Heart right ventricle (tissue), 16 donors: ENCODE data around the gene SPNS2. TPM values are rescaled to one million over a fixed set of nuclear protein-coding genes. Genes with fewer than 3 reads are reported as not detected.

Experiments
- ATAC-seq, 8 donors: fragments of 200-7000 bp; cut with Tn5 transposase; one replicate each; pipeline ENCODE4 v1.9.1; 2020; ENCODE audit warnings: mild to moderate bottlenecking in 8 of 8, moderate library complexity in 8 of 8, moderate number of reproducible peaks in 1 of 8
- DNase-seq, 2 donors: peaks; one replicate each; pipeline ENCODE4 v3.0.0-alpha.2; 2020
- H3K27ac ChIP-seq, 10 donors: fragments of 200-600 bp; sonication (generic) in 2 of 10; one replicate each; pipeline versions ENCODE4 v1.5.0 to v1.8.0; 2020 to 2022; ENCODE audit warnings: mild to moderate bottlenecking in 3 of 10
- H3K27me3 ChIP-seq, 7 donors: fragments of 200-600 bp; one replicate each; pipeline ENCODE4 v1.8.0; 2021 to 2022; ENCODE audit warnings: mild to moderate bottlenecking in 2 of 7
- H3K36me3 ChIP-seq, 9 donors: fragments of 200-600 bp; sonication (generic) in 1 of 9; one replicate each; pipeline versions ENCODE4 v1.5.0 to v1.8.0; 2020 to 2022; ENCODE audit warnings: mild to moderate bottlenecking in 2 of 9
- H3K4me1 ChIP-seq, 9 donors: fragments of 200-600 bp; sonication (generic) in 1 of 9; one replicate each; pipeline versions ENCODE4 v1.5.0 to v1.8.0; 2020 to 2022; ENCODE audit warnings: mild to moderate bottlenecking in 4 of 9
- H3K4me3 ChIP-seq, 10 donors: fragments of 200-600 bp; sonication (generic) in 2 of 10; one replicate each; pipeline versions ENCODE4 v1.5.0 to v1.8.0; 2020 to 2022; ENCODE audit warnings: mild to moderate bottlenecking in 7 of 10, moderate library complexity in 2 of 10
- H3K9me3 ChIP-seq, 11 donors: fragments of 200-600 bp in 10 of 11; sonication (generic) in 2 of 11; one replicate each; pipeline versions ENCODE4 v1.5.0 to v1.8.0; 2013 to 2022; ENCODE audit warnings: mild to moderate bottlenecking in 2 of 11, control low read depth in 1 of 11, moderate library complexity in 1 of 11
- WGBS, 2 donors: extraction: QIAGEN DNeasy Blood & Tissue Kit; methylation state at CpG; one replicate each; pipeline ENCODE4 v1.1.7; 2013; ENCODE audit warnings: inconsistent platforms in 1 of 2; 5-methylcytosine and 5-hydroxymethylcytosine counted together
- intact Hi-C, 10 donors: fragments of 100-400 bp; cut with DNase I; formaldehyde crosslinking; loops; one replicate each; pipeline versions ENCODE4 v1.11.1 to v1.14.2; 2022
- polyA plus RNA-seq, 2 donors: library from polyadenylated mRNA; stranded (reverse); fragments of 200-250 nt; gene quantifications; one replicate each; pipeline ENCODE4 v1.2.3, GENCODE V29; 2013
- total RNA-seq, 10 donors: library from RNA; stranded (reverse); fragmentation: NEBNext Ultra II Directional in 3 of 10; extraction: Animal tissue kit (Norgen Biotek cat#: 25700) in 3 of 10; gene quantifications; one replicate each; pipeline versions ENCODE4 v1.2.1 to v1.2.4, GENCODE V29; 2021 to 2023
- TF ChIP-seq, protein P1 (sequence below), 9 donors: fragments of 200-600 bp; sonication (generic) in 2 of 9; IDR thresholded peaks; one replicate each; pipeline versions ENCODE4 v1.5.0 to v1.8.0; 2021 to 2022; ENCODE audit warnings: antibody characterized with exemption in 9 of 9, mild to moderate bottlenecking in 5 of 9, moderate library complexity in 1 of 9
- donor health status: Arrhythmogenic right ventricular cardiomyopathy.
- donor health status: ischemic (EF 13 %, LVEDD 7.1; RV severe dilation, severe dysfunction).
- donor health status: healthy with polysubstance abuse.
- donor health status: DM: no; HTN: yes; CAD: no.
- donor health status: DM: no; HTN: no; CAD: no.
- donor health status: ischemic (EF 25% LVEDD 6.9; RV normal size, moderate dysfunction).
- donor health status: ischemic (EF 25% LVEDD 5.7; RV mildly dilated, moderate dysfunction).
- donor health status: healthy.
- donor health status: DM: yes; HTN: yes; CAD: no.
- donor health status: Ischemic cardiomyopathy.
- donor health status: ischemic (EF 35%, LVEDD 5.7; RV mildly dilated, moderate dysfunction).
- donor health status: nonischemic (EF 11% LVEDD 7.7; RV severe dilation, severe dysfunction).
- donor health status: DM: yes; HTN: yes; CAD: no.
- donor health status: PGD.
- donor health status: ischemic (EF 29% LVEDD 5.4; RV normal size, mild dysfunction).
- donor health status: nonischemic (EF 23%, LVEDD 6.1; RV moderate dilation, normal function).

The SPNS2 gene
- total and polyA plus RNA-seq, 12 donors: 4.5 to 27.7 (median 9.8) TPM

- peaks cover 0 to 4% (median 0%) of the 10 kb centered on the region in 9 donors for H3K36me3 ChIP-seq
- DNase-seq (peak; percentile 56 to 72), ATAC-seq (peak; percentile 35 to 79 (median 66))
- peak overlapping the region; percentile 48 to 88 (median 78) for H3K27ac ChIP-seq
- no peaks in the 10 kb centered on the region for H3K9me3 ChIP-seq
- H3K4me3 ChIP-seq: no peak overlapping the region
- peaks cover 10 to 92% (median 70%) of the 10 kb centered on the region in 9 donors for H3K4me1 ChIP-seq
- TF ChIP-seq, protein P1, sequence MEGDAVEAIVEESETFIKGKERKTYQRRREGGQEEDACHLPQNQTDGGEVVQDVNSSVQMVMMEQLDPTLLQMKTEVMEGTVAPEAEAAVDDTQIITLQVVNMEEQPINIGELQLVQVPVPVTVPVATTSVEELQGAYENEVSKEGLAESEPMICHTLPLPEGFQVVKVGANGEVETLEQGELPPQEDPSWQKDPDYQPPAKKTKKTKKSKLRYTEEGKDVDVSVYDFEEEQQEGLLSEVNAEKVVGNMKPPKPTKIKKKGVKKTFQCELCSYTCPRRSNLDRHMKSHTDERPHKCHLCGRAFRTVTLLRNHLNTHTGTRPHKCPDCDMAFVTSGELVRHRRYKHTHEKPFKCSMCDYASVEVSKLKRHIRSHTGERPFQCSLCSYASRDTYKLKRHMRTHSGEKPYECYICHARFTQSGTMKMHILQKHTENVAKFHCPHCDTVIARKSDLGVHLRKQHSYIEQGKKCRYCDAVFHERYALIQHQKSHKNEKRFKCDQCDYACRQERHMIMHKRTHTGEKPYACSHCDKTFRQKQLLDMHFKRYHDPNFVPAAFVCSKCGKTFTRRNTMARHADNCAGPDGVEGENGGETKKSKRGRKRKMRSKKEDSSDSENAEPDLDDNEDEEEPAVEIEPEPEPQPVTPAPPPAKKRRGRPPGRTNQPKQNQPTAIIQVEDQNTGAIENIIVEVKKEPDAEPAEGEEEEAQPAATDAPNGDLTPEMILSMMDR (IDR thresholded peaks at IDR 0.05): no peak
- WGBS, 2 donors: 58 to 63% methylated on average over 30 of the region's 30 CpGs
- intact Hi-C loops: loop anchor here in 2 of 10 donors (10.0 kb wide), 1 partner anchor 106 kb away; no protein-coding TSS in a partner anchor
- H3K27me3 ChIP-seq: no peaks in the 10 kb centered on the region
Observed at GRCh38 chr17:4530799-4531730, 32.4 kb downstream of the SPNS2 start.

DNA sequence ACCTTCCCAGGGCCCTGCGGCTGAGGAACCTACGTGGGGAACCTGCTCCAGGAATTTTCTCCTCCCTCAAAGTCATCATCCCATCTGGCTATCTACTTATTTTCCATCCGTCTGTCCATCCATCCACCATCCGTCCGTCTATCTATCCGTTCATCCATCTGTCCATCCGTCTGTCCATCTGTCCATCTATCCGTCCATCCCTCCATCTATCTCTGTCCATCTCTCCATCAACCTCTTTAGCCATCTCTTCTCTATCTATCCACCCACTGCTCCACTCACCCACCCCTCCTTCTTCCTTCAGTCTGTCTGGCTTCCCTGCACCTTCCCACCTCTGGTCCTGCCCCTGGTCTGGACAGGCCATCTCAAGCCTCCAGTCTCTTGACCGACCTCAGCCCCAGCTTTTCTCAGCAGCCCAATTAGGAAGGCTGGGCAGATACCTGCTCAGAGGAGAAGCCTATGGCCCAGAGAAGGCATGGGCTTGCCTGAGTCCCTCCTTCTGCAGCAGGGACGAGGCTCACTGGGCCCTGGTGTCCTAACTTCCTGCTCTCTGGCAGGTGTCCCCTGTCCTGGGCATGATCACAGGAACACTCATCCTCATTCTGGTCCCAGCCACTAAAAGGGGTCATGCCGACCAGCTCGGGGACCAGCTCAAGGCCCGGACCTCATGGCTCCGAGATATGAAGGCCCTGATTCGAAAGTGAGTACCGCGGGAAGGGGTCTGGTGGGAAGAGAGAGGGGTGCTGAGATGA, 33.5 kb downstream of the SPNS2 start:
- H3K9me3 ChIP-seq: no peaks in the 10 kb centered on the region
- TF ChIP-seq, protein P1 (IDR thresholded peaks at IDR 0.05): no peak
- peaks cover 17 to 96% (median 77%) of the 10 kb centered on the region in 9 donors for H3K4me1 ChIP-seq
- no peak for ATAC-seq
- DNase-seq: no peak
- H3K27me3 ChIP-seq: no peaks in the 10 kb centered on the region
- no peak overlapping the region for H3K4me3 ChIP-seq
- WGBS, 2 donors: 83 to 89% methylated on average over 17 of the region's 17 CpGs
- H3K27ac ChIP-seq: peak overlapping the region in 8 of 10 donors; percentile 56 to 88 (median 72)
- peaks cover 0 to 4% (median 0%) of the 10 kb centered on the region in 9 donors for H3K36me3 ChIP-seq
- intact Hi-C loops: loop anchor here in 2 of 10 donors (10.0 kb wide), 1 partner anchor 107 kb away; no protein-coding TSS in a partner anchor

DNA sequence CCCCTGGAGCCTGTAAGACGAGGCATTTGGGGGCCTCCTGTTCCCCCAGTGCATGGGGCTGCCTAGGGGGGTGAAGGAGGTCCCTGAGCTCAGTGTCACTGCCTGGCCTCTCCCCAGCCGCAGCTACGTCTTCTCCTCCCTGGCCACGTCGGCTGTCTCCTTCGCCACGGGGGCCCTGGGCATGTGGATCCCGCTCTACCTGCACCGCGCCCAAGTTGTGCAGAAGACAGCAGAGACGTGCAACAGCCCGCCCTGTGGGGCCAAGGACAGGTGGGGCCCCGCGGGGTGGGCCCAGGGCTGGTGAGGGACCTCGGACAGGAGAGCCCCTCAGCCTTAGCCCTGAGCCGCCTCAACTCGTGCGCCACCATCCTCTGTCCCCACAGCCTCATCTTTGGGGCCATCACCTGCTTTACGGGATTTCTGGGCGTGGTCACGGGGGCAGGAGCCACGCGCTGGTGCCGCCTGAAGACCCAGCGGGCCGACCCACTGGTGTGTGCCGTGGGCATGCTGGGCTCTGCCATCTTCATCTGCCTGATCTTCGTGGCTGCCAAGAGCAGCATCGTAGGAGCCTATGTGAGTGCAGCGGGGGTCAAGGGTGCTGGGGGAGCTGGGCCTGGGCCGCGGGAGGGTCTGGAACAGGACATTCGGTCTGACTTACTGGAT, 34.3 kb downstream of the SPNS2 start:
- Histone ChIP-seq H3K4me1 (peaks cover 23 to 97% (median 81%) of the 10 kb centered on the region in 9 donors), H3K27ac (peak overlapping the region in 9 of 10 donors; percentile 41 to 88 (median 70)), H3K36me3 (peaks cover 0 to 9% (median 0%) of the 10 kb centered on the region in 9 donors), H3K27me3 (no peaks in the 10 kb centered on the region), H3K9me3 (no peaks in the 10 kb centered on the region), H3K4me3 (no peak overlapping the region)
- TF ChIP-seq, protein P1 (IDR thresholded peaks at IDR 0.05): no peak
- ATAC-seq (no peak), DNase-seq (no peak)
- 91 to 92% methylated on average over 33 of the region's 33 CpGs for WGBS, 2 donors
- intact Hi-C loops: loop anchor here in 2 of 10 donors (10.0 kb wide), 1 partner anchor 108 kb away; no protein-coding TSS in a partner anchor
